Stimulated activated CD4-positive, alpha-beta T cell treated with anti-CD3 and anti-CD28 coated beads, TNF-alpha, amount 100 ng/mL, for 48 hours (primary cell): ENCODE data around the gene GAS1.

Source experiments
- DNase-seq, 3 donors: peaks; one replicate each; pipeline ENCODE4 v3.0.0-alpha.2; 2020; ENCODE audit warnings: low read depth in 3 of 3

GAS1 gene

DNA sequence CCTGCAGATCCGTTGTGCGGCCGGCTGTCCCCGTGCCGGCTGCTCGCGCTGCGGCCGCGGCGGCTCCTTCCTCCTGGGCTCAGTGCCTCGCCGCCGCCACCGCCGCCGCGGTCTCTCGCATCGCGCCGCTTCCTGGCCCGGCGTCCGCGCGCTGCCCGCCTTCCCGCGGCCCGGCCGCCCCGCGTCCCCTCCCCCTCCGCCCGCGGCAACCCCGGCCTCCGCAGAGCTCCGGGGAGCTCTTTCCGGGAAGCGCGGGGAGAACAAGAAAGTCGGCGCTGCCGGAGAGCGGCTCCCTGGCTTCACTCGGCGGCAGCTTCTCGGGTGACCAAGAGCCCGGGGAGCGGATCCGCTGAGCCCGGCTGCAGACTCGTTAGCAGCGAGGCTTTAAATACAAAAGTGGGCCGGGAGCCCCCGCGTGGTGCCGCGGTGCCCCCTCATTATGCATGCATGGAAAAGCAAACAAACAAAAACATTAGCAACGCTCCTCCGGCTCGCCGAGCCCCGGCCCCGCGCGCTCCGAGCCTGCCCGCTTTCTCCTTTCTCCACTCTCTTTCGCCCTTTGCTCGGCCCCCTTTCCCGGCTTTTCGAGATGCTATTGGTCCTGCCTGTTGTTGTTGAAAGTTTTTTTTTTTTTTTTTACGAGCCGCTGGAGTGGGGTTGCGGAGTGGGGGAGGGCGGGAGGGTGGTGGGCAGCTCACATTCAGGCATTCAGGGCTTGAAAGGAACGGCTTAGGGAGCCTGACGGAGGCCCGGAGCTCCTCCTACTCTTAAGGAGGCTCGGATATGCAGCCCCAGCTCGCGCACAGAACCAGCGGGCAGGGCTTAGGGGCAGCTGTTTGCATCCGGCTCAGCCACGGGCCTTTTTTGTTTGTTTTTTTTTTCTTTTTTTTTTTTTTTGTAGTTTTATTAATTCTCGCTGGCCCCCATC, at the start of gene GAS1:
Gene GAS1 (minus strand): TSS at position 361 of the 928 bp plus-strand sequence. CDS start 727 bp downstream, outside the sequence.
- peak; percentile 32 to 41 (median 32) for DNase-seq

DNA sequence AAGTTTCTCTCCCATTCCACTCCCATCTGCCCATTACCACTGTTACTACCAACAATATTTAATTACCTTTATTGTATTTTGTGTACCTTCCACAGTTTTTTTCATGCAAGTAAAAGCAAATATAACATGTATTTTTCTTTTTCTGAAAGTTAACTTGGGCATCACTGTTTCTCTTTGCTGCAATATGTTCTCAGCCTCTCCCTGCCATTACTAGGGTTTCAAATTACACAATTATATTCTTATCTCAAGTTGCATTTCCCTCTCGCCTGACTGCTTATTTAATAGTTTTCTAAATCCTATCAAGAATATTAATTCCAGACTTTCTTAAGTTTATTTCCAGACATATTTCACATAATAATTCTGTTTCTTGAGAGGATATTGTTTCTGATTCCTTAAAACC, 46.9 kb upstream of the GAS1 start:
- DNase-seq = no peak

DNA sequence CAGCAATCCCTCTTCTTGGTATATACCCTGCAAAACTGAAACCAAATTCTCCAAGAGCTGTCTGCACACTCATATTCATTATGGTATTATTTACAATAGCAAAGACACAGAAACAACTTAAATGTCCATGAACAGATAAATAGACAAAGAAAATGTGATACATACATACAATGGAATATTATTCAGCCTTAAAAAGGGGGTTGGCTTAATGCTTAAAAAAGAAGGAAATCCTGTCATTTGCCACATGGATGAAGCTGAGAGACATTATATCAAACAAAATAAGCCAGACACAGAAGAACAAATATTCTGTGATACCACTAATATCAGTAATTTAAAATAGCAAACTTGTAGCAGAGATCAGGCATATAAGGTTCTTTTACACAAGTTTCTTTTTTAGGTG, 46.5 kb upstream of the GAS1 start:
- DNase-seq = no peak

GRCh38 chr9:86991077-86991476, 43.8 kb upstream of the GAS1 start:
- DNase-seq = no peak

DNA sequence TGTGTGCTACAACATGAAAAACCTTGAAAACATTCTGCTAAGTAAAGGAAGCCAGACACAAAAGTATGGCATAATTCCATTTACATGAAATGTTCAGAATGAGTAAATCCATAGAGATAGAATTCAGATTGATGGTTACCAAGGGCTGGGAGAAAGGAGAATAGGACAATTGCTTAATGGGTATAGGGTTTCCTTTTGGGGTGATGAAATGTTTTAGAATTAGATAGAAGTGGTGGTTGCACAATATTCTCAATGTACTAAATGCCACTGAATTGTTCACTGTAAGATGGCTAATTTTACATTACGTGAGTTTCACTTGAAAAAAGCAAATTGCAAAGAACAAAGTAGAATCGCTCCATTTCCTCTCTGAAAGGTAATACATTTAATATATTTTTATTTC, 43.0 kb upstream of the GAS1 start:
- no peak for DNase-seq

DNA sequence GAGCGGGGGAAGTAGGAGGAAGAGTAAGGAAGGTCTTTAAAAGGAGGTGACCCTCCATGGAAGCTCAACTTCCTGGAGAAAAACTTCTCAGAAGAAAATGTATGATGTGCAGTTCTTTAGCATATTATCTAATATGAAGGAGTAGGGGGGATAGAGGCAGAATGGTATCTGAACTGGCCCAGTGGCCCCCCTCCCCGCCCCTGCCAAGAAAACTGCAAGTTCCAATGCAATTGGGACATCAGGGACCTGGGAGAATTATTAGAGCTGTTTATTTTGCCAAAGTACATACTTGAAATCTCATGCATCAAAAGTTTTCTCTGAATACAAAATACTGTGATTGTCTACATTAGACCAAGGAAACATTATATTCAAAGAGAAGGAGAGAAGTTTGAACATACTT, 40.6 kb upstream of the GAS1 start:
- no peak for DNase-seq

DNA sequence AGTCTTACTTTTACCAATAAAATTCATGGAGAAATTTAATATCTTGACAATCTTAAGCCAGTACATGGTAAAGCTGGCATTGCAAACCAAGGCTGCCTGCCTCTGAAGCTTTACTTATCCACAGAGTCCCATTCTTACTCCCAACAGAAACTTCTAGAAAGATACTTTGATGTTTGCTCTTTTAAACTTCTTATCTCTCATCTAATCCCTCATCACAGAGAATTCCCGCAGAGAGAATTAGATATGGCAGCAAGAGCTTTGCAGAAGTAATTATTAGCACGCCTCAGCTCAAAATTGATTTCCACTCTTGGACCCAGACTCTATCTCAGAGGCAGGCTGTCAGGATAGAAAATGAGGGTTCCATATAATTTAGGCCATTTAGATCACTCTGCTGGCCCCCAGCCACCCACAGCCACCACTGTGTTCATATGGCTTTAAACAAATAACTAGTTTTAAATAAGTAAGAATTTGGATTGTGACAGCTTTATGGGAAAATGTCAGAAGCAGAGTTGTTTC, 37.9 kb upstream of the GAS1 start:
- DNase-seq = no peak

DNA sequence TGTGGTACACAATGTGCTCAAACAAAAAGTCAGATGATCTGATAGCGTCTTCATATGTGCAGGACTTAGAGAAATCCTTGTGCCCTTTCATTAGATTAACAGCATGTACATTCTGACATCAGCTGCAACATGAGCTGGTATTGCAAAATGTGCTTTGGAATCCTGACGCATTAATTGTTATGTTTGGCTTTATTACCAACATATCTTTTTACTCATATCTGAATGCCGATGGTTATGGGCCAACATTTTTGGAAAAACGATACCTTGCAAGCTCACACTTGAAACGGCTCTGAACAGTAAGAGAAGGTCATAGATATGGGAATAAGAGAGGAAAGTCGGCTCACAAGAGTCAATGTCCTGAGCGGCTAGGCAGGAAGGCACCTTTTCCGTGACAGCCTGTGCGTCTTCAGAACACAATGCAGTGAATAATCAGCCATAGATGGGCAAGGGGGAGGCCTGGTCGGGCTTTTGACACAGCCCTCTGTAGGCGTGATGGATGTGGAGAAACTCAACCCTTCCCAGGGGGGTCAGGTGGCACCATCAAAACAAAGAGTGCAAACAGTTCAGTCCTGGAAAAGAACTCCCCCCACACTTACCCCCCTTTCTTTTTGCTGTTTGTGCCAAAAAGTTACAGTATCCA, 36.4 kb upstream of the GAS1 start:
- DNase-seq = no peak

DNA sequence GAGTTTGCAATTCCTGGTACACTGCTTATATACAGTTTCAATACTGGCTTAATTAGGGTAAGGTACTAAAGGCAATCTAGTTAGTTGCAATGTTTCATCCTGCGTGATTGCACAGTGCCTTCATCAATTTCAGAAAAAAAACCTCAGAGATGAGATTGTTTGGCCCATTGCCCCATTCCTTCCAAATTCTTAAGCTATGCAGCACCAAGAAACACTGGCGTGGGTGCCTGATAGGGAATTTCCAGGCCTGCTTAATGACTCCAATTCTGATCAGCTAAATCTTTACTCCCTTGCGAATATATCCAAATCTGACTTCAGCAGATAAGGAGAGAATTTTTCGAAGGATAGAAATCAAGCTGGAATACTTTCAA, 35.9 kb upstream of the GAS1 start:
- DNase-seq = no peak

DNA sequence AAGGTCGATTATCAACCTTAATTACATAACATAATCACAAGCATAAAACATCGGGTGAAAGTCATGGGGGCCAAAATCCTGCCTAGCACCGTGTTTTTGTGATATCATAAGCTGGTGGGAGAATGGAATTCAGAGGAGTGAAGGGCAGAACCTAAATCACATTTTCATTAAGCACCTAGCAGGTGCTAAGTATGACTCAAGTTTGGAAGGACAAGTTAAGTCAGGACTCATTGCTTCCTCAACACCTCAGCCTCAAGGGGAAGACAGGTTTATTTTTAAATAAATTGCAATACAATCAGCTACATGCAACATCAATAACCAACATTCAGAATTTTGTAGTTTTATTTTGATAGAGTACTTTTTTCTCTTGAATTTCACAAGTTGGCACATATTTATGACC, 33.5 kb upstream of the GAS1 start:
- DNase-seq = no peak

DNA sequence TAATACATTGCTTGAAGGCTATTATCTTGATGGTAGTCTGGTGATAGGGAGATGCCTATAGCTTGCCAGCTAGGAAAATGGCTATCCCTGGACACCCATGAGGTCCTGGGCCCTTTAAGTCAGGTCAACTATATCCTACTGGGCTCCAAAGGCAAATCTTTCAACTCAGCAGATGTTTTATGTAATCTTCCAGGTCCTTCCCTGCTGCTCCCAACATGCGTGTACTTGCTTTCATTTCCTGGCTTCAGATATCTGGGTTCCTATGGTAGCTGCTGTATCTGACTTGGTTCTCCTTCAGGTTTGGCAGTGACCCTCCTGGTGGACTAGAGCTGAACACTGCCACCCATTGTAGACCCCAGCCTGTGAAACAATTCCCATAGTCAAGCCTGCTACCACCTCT, 32.4 kb upstream of the GAS1 start:
- DNase-seq = no peak

DNA sequence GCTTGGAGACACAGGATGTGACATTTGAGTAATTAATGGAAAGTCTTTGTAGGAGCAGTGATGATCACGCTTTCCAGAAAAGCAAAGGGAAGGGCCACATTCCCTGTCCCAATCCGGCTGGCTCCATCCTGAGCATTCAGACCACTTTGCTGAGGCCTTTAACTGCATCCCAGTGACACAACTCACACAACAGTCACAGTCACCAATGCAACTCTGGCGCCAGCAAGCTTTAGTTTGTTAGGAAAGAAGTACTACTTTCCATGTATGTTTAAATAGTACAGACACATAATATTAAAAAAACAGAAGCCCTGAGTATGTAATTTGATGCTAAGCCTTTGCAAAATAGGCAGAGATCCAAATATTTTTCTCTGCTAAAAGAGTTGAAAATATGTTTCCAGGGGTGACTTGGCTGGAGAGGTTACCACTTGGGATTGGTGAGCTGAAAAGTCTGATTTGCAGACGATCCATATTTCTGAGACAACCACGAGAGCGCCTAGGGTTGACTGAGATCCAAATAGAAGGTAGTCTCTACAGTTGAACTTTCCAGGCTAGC, 31.7 kb upstream of the GAS1 start:
- no peak for DNase-seq

DNA sequence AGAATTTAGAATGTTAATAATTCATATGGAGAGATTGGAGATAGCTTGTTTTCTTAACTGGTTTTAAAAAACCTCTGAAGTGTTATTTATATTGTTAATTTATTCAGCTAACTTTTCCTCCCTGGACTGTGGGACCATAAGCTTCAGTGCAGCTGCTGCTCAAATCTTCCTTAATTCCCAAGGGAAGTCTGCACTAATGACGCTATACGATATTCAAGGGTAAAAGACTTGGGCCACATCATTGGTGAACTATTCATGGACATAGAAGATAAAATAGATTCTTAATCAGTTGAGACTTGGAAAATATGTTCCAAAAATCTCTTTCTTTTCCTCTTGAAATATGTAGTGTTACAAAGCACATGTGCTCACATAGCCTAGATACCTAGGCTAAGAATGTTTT, 31.1 kb upstream of the GAS1 start:
- DNase-seq = no peak

GRCh38 chr9:86977205-86977835, 30.0 kb upstream of the GAS1 start:
- no peak for DNase-seq

GRCh38 chr9:86975606-86976005, 28.3 kb upstream of the GAS1 start:
- DNase-seq = no peak

DNA sequence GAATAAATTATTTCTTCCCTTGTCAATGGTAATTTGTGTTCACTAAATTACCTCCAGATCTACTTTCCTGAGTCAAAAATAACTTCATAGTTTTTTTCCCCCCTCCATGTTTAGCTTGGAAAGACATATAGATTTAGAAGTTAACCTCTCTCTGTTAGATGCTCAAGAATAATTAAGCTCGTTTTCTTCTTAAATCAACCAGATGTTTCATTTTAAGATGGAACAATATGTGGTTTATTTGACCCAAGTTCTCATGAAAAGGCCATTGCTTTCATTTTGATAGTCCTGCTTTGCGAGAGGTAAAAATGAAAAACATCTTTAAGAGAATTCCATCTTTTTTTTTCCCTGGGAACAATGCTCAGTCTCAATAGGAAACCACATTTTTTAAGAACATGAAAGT, 27.7 kb upstream of the GAS1 start:
- no peak for DNase-seq

DNA sequence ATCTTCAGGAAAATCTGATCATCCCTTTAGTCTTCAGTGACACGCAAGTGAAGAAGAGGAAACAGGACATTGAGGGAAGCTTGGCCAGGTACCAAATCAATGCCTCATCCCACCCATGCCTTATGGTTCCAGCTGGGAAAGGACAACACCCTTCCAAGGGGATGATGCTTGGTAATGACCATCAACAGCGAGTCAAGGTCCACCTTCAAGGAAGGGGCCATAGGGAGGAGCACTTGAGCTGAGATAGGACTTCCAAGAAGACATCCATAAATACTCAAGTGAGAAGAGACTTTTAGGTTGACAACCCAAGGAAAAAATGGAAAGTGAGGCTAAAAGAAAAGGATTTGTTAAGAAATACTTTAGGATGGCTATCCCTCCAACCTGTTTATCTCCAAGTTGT, 27.1 kb upstream of the GAS1 start:
- DNase-seq = no peak

- no peak for DNase-seq
Measured at GRCh38 chr9:86971742-86972141, 24.4 kb upstream of the GAS1 start.

- no peak for DNase-seq
Measured at GRCh38 chr9:86968258-86968920, 21.1 kb upstream of the GAS1 start.

DNA sequence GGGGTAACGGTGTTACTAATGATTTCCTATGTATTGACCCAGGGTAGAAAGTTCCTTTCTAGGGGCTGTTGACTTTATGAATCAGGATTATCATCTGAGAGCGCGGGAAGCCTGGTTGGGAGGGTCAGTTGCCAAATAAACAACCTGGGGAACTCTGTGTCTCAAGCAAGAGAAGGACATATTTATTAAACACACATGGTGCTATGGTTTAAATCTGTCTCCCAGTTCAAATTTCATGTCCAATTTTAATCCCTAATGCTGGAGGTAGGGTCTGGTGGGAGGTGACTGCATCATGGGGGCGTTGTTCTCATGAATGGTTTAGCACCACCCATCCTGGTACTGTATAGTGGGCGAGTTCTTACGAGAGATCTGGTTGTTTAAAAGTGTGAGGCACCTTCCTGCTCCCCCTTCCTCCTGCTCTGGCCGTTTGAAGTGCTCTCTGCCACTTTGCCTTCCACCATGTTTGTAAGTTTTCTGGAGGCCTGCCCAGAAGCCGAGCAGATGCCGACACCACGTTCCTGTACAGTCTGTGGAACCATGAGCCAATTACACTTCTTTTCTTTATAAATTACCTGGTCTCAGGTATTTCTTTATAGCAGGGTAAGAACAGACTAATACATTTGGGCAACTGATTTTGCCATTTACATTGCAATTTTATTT, 19.7 kb upstream of the GAS1 start:
- no peak for DNase-seq
